ENCODE measurements around the gene NMU.

DNA sequence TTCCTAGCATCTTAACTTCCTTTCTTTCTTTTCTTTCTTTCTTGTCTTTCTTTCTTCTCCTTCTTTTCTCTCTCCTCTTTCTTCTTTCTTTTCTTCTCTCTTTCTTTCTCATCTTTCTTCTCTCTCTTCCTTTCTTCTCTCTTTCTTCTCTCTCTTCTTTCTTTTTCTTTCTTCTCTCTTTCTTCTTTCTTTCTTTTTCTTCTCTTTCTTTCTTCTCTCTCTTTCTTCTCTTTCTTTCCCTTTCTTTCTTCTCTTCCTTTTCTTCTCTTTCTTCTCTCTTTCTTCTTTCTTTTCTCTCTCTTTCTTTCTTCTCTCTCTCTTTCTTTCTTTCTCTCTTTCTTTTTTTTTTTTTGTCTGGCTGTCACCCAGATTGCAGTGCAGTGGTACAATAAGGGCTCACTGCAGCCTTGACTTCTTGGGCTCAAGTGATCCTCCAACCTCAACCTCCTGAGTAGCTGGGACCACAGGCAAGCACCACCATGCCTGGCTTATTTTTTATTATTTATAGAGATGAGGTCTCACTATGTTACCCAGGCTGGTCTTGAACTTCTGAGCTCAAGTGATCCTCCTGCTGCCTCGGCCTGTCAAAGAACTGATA is 17.5 kb downstream of the NMU start:
- TF ChIP-seq POLR2AphosphoS5 (IDR thresholded peaks at IDR 0.05) = no peak
- TF ChIP-seq, protein P1, sequence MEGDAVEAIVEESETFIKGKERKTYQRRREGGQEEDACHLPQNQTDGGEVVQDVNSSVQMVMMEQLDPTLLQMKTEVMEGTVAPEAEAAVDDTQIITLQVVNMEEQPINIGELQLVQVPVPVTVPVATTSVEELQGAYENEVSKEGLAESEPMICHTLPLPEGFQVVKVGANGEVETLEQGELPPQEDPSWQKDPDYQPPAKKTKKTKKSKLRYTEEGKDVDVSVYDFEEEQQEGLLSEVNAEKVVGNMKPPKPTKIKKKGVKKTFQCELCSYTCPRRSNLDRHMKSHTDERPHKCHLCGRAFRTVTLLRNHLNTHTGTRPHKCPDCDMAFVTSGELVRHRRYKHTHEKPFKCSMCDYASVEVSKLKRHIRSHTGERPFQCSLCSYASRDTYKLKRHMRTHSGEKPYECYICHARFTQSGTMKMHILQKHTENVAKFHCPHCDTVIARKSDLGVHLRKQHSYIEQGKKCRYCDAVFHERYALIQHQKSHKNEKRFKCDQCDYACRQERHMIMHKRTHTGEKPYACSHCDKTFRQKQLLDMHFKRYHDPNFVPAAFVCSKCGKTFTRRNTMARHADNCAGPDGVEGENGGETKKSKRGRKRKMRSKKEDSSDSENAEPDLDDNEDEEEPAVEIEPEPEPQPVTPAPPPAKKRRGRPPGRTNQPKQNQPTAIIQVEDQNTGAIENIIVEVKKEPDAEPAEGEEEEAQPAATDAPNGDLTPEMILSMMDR (IDR thresholded peaks at IDR 0.05) = no peak
